ENCODE results near the gene TMTC1.

Gene TMTC1

DNA sequence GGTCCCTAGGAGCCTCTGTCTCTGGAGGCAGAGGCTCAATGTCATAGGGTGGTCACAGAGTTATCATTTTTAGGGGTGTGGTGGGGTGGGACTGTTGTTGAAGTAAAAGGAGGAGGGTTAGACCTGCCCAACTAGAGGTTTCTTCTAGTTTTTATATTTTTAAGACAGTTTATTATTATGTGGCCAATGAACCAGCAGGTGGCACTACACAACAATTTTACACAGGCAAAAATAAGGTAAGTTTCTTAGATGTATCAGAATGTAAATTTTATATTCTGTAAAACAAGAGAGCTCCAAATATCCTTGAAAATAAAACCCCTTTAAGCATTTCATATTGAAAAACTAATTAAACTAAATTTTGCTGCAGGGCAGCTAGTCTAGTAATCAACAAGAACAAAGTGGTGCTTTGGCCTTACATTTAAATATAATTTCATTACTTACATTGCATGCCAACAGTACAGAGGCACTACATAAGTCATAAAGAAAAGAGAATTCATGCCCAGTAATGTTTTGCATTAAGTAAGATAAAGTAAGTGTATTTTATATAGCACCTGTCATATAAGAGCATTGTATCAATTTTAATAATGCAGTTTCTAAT lies 264.1 kb downstream of the TMTC1 start:
- POLR2A ChIA-PET, result no interaction called here
- TF ChIP-seq, protein P1, sequence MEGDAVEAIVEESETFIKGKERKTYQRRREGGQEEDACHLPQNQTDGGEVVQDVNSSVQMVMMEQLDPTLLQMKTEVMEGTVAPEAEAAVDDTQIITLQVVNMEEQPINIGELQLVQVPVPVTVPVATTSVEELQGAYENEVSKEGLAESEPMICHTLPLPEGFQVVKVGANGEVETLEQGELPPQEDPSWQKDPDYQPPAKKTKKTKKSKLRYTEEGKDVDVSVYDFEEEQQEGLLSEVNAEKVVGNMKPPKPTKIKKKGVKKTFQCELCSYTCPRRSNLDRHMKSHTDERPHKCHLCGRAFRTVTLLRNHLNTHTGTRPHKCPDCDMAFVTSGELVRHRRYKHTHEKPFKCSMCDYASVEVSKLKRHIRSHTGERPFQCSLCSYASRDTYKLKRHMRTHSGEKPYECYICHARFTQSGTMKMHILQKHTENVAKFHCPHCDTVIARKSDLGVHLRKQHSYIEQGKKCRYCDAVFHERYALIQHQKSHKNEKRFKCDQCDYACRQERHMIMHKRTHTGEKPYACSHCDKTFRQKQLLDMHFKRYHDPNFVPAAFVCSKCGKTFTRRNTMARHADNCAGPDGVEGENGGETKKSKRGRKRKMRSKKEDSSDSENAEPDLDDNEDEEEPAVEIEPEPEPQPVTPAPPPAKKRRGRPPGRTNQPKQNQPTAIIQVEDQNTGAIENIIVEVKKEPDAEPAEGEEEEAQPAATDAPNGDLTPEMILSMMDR (IDR thresholded peaks at IDR 0.05; ENCODE audit: control extremely low read depth, extremely low read depth, low read depth, missing control alignments), result peak; percentile 40
- DNase-seq (ENCODE audit: extremely low spot score), result peak; percentile 21

DNA sequence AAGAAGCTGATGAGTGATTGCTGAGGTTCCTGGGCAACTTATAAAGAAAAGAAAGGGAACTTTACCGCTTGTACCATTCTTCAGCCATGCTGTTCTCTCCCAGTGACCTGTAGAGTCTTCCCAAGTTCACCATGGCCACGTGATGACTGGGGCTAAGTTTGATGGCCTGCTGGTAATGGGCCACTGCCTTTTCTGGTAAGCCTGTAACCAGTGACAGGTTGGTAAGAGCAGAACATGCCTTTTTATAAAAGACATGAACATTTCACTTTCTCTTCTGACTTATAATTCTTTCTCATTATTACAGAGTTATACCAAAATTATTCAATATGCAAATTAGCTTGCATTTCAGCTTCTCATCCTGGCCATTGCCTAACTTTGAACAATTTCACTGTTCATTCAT lies 265.3 kb downstream of the TMTC1 start:
- TF ChIP-seq, protein P1 (IDR thresholded peaks at IDR 0.05; ENCODE audit: control extremely low read depth, extremely low read depth, low read depth, missing control alignments), result no peak
- no peak for DNase-seq (ENCODE audit: extremely low spot score)
- ChIA-PET POLR2A (no interaction called here), CTCF (interaction anchor here (0.9 to 3.6 kb wide), 11 partner anchors 9 to 1327 kb away, joined by 3 to 29 read pairs (median 3); no protein-coding TSS in a partner anchor)

More for the DNA sequence above, 264.1 kb downstream of the TMTC1 start:
- CTCF ChIA-PET, result interaction anchor here (0.8 to 3.6 kb wide), 23 partner anchors 8 to 1771 kb away, joined by 3 to 29 read pairs (median 3); no protein-coding TSS in a partner anchor

DNA sequence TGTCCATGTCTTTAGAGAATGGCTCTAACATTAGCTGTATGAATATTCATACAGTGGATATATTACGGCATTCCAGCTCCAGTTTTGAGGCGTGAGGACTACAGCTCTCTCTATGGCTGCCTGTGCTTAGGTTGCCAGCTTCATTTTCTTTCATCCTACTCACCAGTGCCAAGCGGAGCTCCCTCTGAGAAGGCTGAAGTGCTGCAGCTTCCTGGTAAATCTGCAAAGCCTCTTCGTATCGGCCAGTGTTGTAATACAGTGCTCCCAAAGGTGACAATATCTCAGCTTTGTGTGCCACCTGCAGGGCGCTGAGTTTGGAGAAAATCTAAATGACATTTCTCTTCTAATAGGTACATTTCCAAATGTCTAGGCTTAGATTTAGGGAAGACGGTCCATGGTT lies 266.5 kb downstream of the TMTC1 start:
- TF ChIP-seq, protein P1 (IDR thresholded peaks at IDR 0.05; ENCODE audit: control extremely low read depth, extremely low read depth, low read depth, missing control alignments), result peak; percentile 22
- ChIA-PET CTCF (interaction anchor here (1.2 to 1.4 kb wide), 2 partner anchors 1289 to 1326 kb away, joined by 3 to 5 read pairs; no protein-coding TSS in a partner anchor), POLR2A (no interaction called here)
- no peak for DNase-seq (ENCODE audit: extremely low spot score)

DNA sequence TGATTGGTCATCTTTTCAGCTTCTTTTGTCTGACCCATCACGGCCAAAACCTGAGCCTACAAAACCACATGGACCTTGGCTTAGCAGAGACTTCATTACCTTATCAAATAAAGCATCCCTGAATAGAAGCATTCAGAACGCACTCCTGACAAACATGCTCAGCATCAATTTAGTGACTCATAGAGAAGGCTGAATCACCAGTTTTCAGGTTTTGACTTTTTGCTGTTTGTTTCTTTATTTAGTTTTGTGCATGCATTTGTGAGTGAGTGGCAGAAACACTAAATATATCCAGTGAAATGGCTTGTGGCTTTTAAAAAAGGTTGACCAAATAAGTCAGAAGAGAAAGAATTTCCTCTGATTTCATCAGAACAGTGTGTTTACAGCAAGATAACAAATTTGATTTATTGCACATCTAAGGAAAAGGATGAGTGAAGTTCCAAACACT lies 267.3 kb downstream of the TMTC1 start:
- TF ChIP-seq, protein P1 (IDR thresholded peaks at IDR 0.05; ENCODE audit: control extremely low read depth, extremely low read depth, low read depth, missing control alignments), result no peak
- no peak for DNase-seq (ENCODE audit: extremely low spot score)
- POLR2A ChIA-PET, result no interaction called here
- CTCF ChIA-PET, result interaction anchor here (1.2 to 1.4 kb wide), 2 partner anchors 1290 to 1327 kb away, joined by 3 to 5 read pairs; no protein-coding TSS in a partner anchor

DNA sequence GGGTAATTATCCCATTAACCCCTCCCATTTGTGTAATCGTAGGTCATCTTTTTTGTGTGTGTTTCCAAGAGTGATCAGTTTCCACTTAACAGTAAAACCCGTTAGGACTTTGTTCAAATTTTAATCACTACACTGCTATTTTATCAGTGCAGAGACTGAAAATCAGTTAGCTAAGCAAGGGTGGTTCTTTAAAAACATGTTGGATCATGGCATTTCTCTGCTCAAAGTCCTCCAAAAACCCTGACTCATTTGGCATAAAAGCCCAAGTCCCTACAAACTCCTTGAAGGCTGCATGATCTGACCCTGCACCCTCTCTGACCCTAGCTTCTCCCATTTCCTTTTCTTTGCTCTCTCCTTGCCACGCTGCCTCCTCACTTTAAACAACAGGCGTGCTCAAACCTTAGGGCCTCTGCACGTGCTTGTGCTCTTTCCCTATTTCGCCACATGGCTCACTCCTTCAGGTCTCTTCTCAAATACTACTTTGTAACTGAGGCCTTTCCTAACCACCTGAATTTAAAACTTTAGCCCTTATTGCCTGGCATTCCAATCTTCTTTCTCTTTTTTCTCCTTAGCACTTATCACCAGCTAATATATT lies 273.1 kb downstream of the TMTC1 start:
- POLR2A ChIA-PET, result no interaction called here
- CTCF ChIA-PET, result interaction anchor here (0.9 to 2.3 kb wide), 2 partner anchors 10 to 13 kb away, joined by 3 to 9 read pairs; no protein-coding TSS in a partner anchor
- DNase-seq (ENCODE audit: extremely low spot score), result no peak
- TF ChIP-seq, protein P1 (IDR thresholded peaks at IDR 0.05; ENCODE audit: control extremely low read depth, extremely low read depth, low read depth, missing control alignments), result no peak

DNA sequence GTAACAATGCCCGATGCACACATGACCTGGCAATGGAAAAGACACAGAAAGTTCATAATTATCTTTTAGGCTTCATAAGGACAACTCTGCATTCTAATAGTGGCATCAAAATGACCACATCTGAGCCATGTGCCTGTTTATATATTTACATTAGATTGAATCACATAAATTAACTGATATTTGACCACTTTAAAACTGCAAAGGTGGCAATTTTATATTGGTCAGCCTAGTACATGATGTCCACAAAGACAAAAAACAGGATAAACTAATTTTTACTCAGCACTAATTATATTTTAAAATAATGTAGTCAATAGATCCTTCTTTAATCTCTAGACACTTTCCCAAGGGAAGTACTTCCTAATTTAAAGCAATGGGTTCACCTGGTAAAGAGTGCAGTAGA lies 274.2 kb downstream of the TMTC1 start:
- DNase-seq (ENCODE audit: extremely low spot score), result no peak
- ChIA-PET POLR2A (no interaction called here), CTCF (interaction anchor here (3.9 kb wide), 1 partner anchor 10 kb away, joined by 25 read pairs; no protein-coding TSS in a partner anchor)
- TF ChIP-seq, protein P1 (IDR thresholded peaks at IDR 0.05; ENCODE audit: control extremely low read depth, extremely low read depth, low read depth, missing control alignments), result no peak
